T follicular helper cell (primary cell): Measurements from ENCODE around the gene SLC17A4.

Source experiments
- DNase-seq: peaks from one replicate; pipeline ENCODE4 v3.0.0-alpha.2; 2020; ENCODE audit warnings: low read depth

Gene SLC17A4

GRCh38 chr6:25815194-25815593 is 60.7 kb downstream of the SLC17A4 start:
- no peak for DNase-seq

GRCh38 chr6:25816252-25816651 is 61.7 kb downstream of the SLC17A4 start:
- no peak for DNase-seq

- no peak for DNase-seq
Observed at GRCh38 chr6:25821341-25821740, 66.8 kb downstream of the SLC17A4 start.

GRCh38 chr6:25829375-25829774 is 74.8 kb downstream of the SLC17A4 start:
- no peak for DNase-seq

- DNase-seq: no peak
Observed at GRCh38 chr6:25830458-25830857, 75.9 kb downstream of the SLC17A4 start.
